Epithelial cell of proximal tubule (primary cell): ENCODE results near the gene MYO1H. TPM values are rescaled to one million over a fixed set of nuclear protein-coding genes. Genes with fewer than 3 reads are reported as not detected.

ENCODE experiments used
- DNase-seq: peaks from one replicate; pipeline ENCODE4 v3.0.0-alpha.2; 2011; ENCODE audit warnings: low read depth
- H3K4me3 ChIP-seq: 2 replicates; pipeline ENCODE4 v1.5.1; 2011; ENCODE audit warnings: low read depth, mild to moderate bottlenecking, low read length
- total RNA-seq: library from RNA; depleted of rRNA; stranded (reverse); fragments of >200 nt; gene quantifications from 2 replicates; pipeline ENCODE4 v1.2.3, GENCODE V29; 2015
- TF ChIP-seq, protein P1 (sequence below): conservative IDR thresholded peaks from 2 replicates; pipeline ENCODE4 v1.5.1; 2012; ENCODE audit warnings: low read depth, mild to moderate bottlenecking, low read length

The MYO1H gene
- total RNA-seq, 1 donor from 2014 or later, result not detected

GRCh38 chr12:109479761-109480160 is 132.1 kb downstream of the MYO1H start:
- no peak overlapping the region for H3K4me3 ChIP-seq
- DNase-seq, result no peak
- TF ChIP-seq, protein P1, sequence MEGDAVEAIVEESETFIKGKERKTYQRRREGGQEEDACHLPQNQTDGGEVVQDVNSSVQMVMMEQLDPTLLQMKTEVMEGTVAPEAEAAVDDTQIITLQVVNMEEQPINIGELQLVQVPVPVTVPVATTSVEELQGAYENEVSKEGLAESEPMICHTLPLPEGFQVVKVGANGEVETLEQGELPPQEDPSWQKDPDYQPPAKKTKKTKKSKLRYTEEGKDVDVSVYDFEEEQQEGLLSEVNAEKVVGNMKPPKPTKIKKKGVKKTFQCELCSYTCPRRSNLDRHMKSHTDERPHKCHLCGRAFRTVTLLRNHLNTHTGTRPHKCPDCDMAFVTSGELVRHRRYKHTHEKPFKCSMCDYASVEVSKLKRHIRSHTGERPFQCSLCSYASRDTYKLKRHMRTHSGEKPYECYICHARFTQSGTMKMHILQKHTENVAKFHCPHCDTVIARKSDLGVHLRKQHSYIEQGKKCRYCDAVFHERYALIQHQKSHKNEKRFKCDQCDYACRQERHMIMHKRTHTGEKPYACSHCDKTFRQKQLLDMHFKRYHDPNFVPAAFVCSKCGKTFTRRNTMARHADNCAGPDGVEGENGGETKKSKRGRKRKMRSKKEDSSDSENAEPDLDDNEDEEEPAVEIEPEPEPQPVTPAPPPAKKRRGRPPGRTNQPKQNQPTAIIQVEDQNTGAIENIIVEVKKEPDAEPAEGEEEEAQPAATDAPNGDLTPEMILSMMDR, result no peak

DNA sequence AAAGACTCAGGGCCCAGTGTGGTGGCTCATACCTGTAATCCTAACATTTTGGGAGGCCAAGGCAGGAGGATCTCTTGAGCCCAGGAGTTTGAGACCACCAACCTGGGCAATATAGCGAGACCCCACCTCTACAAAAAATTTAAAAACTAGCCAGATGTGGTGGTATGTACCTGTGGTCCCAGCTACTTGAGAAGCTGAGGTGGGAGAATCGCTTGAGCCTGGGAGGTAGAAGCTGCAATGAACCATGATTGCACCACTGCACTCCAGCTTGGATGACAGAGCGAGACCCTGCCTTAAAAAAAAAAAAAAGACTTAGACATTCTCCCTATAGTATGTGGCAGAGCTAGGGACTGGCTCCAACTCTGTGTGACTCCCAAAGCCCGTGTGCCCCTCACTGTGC is 132.7 kb downstream of the MYO1H start:
- no peak for DNase-seq
- H3K4me3 ChIP-seq, result no peak overlapping the region
- TF ChIP-seq, protein P1, result no peak

DNA sequence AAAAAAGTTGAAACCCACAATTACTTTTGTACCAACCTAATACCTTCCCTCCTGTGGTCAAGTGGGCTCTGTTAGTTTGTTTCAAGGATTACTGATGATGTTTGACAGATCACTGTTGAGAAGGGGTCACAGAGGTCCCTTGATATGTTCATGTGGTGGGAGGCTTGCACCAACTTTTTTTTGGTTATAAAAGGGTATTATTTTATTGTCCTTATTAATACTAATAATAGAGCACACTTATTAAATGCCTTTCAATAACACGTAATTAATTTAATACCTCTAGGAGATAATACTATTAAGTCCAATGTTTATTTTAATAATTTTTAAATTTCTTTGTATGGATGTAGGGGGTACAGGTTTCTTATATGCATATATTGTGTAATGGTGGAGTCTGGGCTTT is 134.2 kb downstream of the MYO1H start:
- no peak overlapping the region for H3K4me3 ChIP-seq
- TF ChIP-seq, protein P1, result no peak
- DNase-seq, result no peak

DNA sequence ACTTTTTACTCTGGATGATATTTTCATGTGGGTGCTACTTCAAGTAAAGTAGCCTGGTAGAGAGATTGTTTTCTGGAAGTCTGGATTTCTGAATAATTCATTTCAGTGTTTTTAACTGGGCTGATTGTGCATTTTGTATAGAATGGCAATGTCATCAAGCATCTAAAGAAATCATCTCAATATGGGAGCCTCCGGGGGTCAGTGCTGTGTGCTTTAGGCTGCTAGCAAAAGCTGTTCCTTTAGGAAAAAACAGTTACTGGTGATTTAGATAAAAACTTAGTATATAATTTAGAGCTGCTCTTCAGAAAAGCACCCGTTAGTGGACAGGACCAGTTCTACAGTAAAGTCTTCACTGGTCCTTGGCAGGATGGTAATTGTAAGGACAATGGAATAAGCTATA is 134.8 kb downstream of the MYO1H start:
- no peak overlapping the region for H3K4me3 ChIP-seq
- TF ChIP-seq, protein P1, result no peak
- no peak for DNase-seq

GRCh38 chr12:109482894-109483293 is 135.2 kb downstream of the MYO1H start:
- H3K4me3 ChIP-seq, result no peak overlapping the region
- no peak for DNase-seq
- TF ChIP-seq, protein P1, result no peak

GRCh38 chr12:109483346-109483745 is 135.6 kb downstream of the MYO1H start:
- no peak overlapping the region for H3K4me3 ChIP-seq
- DNase-seq, result no peak
- TF ChIP-seq, protein P1, result no peak

DNA sequence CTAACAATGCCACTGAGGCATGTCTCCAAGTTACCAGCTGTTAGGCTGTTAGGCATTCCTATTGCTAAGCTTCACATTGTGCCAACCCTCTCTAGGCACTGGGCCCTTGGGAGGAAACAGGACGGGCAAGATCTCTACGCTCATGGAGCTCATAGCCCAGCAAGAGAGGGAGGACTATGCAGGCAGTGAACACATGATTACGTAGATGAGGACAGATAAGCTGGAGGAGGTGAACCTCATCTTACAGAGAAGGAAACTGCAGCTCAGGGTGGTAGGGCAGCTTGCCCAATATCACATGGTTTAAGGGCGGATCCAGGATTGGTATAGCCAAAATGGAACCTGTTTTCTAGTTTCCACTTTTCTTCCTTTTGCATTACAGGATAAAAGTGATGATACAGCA is 137.5 kb downstream of the MYO1H start:
- TF ChIP-seq, protein P1, result no peak
- DNase-seq, result no peak
- no peak overlapping the region for H3K4me3 ChIP-seq
